ENCODE data around the gene PSMC4.

Gene PSMC4

GRCh38 chr19:39993605-39994004, 22.6 kb downstream of the PSMC4 start:
- DNase-seq (ENCODE audit: low spot score), result no peak

- no peak for DNase-seq (ENCODE audit: low spot score)
Observed at GRCh38 chr19:39994361-39994760, 23.4 kb downstream of the PSMC4 start.

GRCh38 chr19:39995794-39996193, 24.8 kb downstream of the PSMC4 start:
- DNase-seq (ENCODE audit: low spot score), result no peak

GRCh38 chr19:39996218-39996810, 25.3 kb downstream of the PSMC4 start:
- no peak for DNase-seq (ENCODE audit: low spot score)

- DNase-seq (ENCODE audit: low spot score), result peak; percentile 84
Observed at GRCh38 chr19:39996811-39997637, 26.1 kb downstream of the PSMC4 start, which contains the start of gene ZNF546. ZNF546 (plus strand) TSS chr19:39997060; CDS start chr19:39998327, 1,267 bp downstream.

- no peak for DNase-seq (ENCODE audit: low spot score)
Observed at GRCh38 chr19:39997638-39998216, 26.8 kb downstream of the PSMC4 start.

GRCh38 chr19:39998501-39998900, 27.5 kb downstream of the PSMC4 start:
- no peak for DNase-seq (ENCODE audit: low spot score)

- no peak for DNase-seq (ENCODE audit: low spot score)
Observed at GRCh38 chr19:40005691-40006272, 34.8 kb downstream of the PSMC4 start.

- DNase-seq (ENCODE audit: low spot score), result no peak
Observed at GRCh38 chr19:40006273-40006691, 35.3 kb downstream of the PSMC4 start.

- DNase-seq (ENCODE audit: low spot score), result no peak
Observed at GRCh38 chr19:40009674-40010073, 38.7 kb downstream of the PSMC4 start.

GRCh38 chr19:40013991-40014390, 43.0 kb downstream of the PSMC4 start:
- no peak for DNase-seq (ENCODE audit: low spot score)

GRCh38 chr19:40023969-40024368, 53.0 kb downstream of the PSMC4 start:
- no peak for DNase-seq (ENCODE audit: low spot score)

- DNase-seq (ENCODE audit: low spot score), result no peak
Observed at GRCh38 chr19:40025938-40026596, 55.1 kb downstream of the PSMC4 start.

GRCh38 chr19:40026597-40026970, 55.6 kb downstream of the PSMC4 start:
- no peak for DNase-seq (ENCODE audit: low spot score)

All from hematopoietic multipotent progenitor cell treated with erythropoietin and hydrocortisone succinate and interleukin-3 and kit ligand, for 17 days (in vitro differentiated cells).